Spleen (tissue), 7 donors: ENCODE results near the gene SPTSSA.
"Not testable (repeated sequence)": the region's sequence is repeated elsewhere in the genome, so short reads cannot be mapped to it uniquely, and the experiment has no call there.

Source experiments
- CTCF ChIP-seq, 11 experiments: fragments of 200-600 bp in 7 of 11; fragments of 450-650 bp in 4 of 11; sonication (generic) in 4 of 11; IDR thresholded peaks in 8 of 11; conservative IDR thresholded peaks in 3 of 11; 1 replicate in 7 of 11; 2 replicates in 4 of 11; pipeline versions ENCODE4 v1.4.0 to v1.8.0; 2016 to 2021; ENCODE audit warnings: antibody characterized with exemption in 11 of 11, inconsistent platforms in 4 of 11, mild to moderate bottlenecking in 1 of 11
- POLR2A ChIP-seq, 3 donors: fragments of 450-650 bp; IDR thresholded peaks; one replicate each; pipeline ENCODE4 v1.5.1; 2017; ENCODE audit warnings: antibody characterized with exemption in 3 of 3, mild to moderate bottlenecking in 1 of 3
- POLR2AphosphoS5 ChIP-seq, 3 donors: sonication (generic); formaldehyde crosslinking; IDR thresholded peaks; one replicate each; pipeline ENCODE4 v1.5.1; 2017; ENCODE audit warnings: antibody characterized with exemption in 3 of 3
- donor health status: DM: no; HTN: no; CAD: no; lungs with moderate emphysema.
- donor health status: DM: no; HTN: no; CAD: no.
- donor health status: DM: no; HTN: no; CAD: no.

GRCh38 chr14:34504027-34504426, 42.0 kb upstream of the SPTSSA start:
- not testable (repeated sequence) for TF ChIP-seq CTCF (IDR thresholded peaks at IDR 0.05 in 8 of 11, conservative IDR thresholded peaks at IDR 0.05 in 3 of 11); POLR2AphosphoS5 (IDR thresholded peaks at IDR 0.05); POLR2A (IDR thresholded peaks at IDR 0.05)
